HG03139 (cell line): Measurements from ENCODE around the gene CLEC4C.

Experiments used
- ATAC-seq: cut with Tn5 transposase; IDR thresholded peaks from one replicate; pipeline ENCODE4 v1.9.1; 2021; ENCODE audit not compliant: unreplicated experiment

CLEC4C gene

DNA sequence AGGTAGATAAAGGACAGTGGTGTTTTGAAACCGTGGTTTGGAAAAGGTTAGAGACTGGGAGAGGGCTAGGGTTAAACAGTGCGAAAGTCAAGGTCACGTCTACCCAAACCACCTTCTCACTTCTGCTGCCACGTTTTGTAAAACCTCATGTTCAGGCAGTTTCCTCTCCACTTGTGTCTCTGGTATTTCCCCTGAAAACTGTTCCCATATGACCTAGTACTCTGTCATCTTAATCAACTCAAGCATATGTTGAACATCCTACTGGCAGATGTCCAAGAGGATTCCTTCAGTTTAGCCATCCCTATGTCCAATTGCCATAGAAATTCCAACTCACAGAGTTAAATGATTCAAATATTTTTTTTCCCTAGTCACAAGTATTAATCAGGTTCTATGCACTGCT, 17.4 kb downstream of the CLEC4C start:
- no peak for ATAC-seq

DNA sequence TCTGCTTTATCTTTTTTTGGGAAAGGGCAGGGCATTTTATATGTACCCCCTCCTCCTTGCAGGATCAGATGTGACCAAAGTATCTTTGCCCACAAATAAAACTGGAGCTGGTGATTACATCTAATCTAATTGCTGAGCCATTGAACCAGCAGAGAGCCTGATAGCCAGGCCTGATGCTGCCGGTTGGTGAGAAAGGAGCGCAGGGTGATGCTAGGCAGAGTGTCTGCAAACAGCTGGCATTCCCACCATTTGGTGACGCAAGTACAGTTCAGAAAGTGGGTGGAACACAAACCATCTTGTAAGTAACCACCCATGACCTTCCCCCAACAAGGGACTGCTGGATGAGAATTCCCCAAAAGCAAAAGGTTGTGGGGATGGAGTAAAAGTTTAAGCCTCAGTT, 23.2 kb downstream of the CLEC4C start:
- no peak for ATAC-seq

DNA sequence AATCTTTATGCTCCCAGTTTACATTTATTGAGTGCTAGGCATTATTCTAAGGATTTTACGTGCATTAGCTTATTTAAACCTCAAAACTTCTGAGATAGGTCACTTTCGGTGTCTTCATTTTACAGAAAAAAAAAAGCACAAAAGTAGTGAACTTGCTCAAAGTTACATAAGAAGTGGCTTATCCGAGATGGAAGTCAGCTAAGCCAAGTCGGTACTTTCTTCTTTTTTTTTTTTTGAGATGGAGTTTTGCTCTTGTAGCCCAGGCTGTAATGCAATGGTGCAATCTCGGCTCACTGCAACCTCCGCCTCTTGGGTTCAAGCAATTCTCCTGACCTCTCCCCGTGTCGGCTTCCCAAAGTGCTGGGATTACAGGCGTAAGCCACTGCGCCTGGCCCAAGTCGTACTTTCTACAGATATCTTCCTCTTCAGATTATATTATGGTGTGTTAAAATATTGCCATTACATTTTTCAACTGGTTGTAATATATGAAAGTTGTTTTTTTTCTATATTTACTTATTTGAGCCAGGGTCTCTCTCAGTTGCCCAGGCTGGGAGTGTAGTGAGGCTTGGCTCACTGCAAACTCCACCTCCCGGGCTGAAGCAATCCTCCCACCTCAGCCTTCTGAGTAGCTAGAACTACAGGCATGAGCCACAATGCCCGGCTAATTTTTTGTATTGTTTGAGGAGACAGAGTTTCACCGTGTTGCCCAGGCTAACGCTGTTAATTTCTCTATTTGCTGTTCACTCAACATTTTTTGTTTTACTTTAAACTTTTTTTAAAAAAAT, 27.0 kb downstream of the CLEC4C start:
- ATAC-seq = no peak

DNA sequence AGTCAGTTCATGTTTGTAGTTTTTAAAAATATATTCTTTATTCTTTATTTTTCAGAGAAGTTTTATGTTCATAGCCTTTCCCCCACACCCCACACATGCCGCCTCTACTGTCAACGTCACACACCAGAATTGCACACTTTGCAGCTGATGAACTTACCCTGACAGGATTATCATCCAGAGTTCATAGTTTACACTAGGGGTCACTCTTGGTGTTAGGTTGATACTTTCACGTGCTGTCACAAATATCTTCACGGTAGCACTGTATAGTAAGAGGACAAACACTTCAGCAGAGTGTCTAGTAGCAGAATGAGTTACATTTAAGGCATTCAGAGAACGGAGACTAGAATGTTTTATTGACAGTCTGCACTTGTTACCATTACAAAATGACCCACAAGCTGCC, 30.8 kb downstream of the CLEC4C start:
- ATAC-seq = no peak

DNA sequence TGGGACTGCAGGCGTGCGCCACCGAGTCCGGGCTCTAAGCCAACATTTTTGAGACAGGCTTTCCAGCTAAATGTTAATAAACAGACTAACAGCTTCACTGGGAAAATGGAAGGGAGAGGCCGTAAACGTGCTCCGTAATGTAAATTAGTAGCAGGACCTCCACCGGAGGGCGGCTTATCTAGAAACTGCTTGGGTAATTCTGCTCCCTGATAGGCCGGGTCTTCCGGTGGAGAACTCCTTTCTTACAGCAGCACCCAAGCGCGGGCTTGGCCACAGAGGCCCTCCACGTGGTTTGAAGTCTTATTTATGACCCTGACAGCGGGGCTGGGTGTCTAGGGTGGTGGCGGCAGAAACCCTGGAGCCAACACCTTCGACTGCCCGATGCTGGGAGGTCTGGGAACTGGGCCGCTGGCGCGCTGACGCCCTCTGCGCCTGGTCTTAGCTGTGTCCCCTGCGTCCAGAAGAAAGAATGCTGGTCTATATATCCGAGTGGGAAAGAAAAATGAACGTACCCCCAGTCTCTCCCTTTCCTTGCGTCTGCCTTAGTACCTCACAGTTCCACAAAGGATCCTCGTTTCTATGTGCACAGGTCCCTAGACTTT, 34.2 kb downstream of the CLEC4C start:
- ATAC-seq = no peak

DNA sequence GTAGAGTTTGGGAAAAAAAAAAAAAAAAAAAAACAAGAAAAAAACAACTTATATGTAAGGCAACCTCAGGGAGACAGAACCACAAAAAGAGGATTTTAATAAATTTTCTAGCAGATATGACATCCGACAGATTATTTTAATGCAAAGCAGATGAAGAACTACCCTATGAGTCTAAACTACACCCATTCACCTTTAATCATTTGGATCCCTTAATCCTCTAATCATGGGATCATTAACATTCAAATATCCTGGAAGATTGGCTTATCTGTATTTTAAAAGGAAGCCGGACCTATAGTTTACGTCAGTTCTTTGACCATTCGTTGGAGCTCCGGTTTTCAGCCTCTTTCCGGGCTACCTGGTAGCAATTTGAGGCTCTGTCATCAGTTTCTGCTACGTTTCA, 36.0 kb downstream of the CLEC4C start, which contains the start of gene DPPA3:
Gene DPPA3 (plus strand): TSS at position 301 of the 400 bp plus-strand sequence. CDS start 138 bp downstream, outside the sequence.
- no peak for ATAC-seq

DNA sequence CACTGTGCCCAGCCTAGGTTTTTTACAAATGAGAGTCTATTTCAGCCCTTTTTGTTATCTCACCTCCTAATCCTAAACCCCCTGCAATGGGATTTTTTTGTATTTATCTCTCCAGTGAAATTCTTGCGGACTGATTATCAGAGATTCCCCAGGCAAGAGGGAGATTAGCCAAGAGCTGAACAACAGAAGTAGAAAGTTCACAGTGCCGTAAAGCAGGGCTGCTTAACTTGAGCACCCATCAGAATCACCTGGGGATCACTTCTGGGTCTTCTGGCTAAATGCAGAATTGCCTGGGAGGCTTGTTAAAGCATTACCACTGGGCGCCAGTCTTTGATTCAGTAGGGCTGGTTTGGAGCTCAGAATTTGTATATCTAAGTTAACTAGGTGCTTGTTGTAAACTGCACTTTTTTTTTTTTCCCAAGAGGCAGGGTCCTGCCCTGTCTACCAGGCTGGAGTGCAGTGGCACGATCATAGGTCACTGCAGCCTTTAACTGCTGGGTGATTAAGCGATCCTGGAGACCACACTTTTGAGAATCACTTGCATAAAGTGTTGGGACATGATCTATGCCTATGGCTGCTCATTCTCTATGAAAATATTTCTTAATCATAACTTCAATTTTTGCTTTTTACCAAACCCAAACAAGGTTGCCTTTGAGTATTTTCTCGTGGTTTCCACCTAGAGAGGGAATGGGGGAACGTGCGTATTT, 37.1 kb downstream of the CLEC4C start:
- ATAC-seq = no peak

DNA sequence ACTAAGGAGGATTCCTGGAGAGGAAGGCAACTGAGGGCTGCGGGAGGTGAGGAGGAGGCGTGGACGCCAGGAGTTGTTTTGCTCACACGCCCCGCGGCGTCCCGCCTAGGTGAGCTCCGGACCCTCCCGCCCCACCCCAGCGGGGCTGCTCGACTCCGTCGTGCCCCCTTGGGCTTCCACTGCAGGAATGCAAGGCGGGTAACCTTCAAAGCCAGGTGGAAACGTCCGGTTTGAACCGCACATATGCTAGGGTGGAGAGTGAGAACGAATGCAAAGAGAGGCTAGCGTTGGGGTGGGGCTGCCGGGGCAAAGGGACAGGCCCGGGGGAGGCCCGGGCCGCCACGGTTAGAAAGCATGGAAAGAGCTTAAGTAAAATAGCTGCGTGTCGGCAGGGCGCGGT, 41.3 kb downstream of the CLEC4C start:
- no peak for ATAC-seq

DNA sequence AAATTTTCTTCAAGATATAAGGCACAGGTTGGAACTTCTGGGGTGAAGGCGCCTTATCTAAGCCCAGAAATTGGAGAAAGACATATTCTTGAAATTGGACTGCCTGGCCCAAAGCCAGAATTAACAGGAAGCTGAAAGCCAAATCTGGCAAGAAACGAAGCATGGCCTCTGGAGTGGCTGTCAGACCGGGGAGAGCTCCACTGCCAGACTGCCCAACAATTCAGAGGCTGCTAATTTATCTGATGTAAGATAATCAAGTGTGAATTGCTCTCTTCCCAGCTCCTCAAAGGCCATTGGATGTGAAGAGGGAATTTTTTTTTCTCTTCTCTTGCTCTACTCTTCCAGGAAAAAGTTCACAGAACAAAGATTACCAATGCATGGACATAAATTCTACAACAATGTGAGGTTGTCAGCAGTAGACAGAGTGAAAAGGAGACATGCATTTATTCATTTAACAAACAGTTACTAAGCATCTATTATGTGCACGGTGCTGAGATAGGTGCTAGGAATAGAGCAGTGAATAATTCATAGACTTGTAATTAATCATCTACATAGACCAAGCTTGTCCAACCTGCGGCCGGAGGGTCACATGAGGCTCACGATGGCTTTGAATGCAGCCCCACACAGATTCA, 51.5 kb downstream of the CLEC4C start, which contains the start of gene GDF3:
Gene GDF3 (minus strand): TSS at position 210 of the 632 bp plus-strand sequence. CDS start 47 bp downstream, at position 163.
- no peak for ATAC-seq

DNA sequence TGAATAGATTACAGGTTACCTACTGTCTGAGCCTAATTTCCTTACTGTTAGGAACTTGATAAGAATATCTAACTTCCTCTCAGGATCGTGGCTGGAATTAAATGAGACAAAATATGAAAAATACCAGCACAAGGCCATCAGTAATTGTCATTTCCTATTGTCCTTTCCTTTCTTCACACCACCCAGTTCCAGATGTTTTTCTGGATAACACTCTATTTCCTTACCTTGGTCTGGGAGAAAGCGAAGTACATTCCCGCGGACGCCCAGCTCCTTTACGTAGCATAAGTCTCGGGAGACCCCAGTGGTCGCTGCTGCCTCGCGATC, 52.0 kb downstream of the CLEC4C start:
- no peak for ATAC-seq

DNA sequence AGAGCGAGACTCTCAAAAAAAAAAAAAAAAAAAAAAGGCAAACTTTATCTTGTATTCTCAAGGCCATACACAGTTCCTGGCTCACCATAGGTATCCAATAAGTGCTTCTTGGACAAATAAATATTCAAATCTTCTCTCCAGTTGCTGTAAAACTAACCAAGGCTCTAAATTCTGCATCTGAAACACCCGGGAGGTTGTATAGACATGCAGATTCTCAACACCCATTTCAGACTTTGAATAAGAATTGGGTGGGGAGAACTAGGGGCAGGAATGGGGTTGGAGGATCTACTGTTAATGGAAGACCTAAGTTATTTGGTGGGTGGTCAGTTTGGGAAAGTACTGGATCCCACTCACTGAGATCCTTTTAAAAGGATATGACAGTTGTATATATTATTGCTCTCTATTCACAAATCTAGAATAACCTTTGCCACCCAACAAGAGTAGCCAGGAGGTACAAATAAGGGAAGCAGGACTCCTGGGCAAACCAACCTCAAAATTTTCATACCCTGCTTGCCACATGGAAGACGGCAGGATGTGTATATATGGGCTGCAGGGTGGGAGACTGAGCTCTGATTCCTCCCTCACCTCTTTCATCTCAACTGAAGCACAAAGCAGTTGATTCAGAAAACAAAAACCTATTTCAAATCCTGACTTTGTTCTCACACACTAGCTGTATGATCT, 52.5 kb downstream of the CLEC4C start:
- ATAC-seq = no peak

DNA sequence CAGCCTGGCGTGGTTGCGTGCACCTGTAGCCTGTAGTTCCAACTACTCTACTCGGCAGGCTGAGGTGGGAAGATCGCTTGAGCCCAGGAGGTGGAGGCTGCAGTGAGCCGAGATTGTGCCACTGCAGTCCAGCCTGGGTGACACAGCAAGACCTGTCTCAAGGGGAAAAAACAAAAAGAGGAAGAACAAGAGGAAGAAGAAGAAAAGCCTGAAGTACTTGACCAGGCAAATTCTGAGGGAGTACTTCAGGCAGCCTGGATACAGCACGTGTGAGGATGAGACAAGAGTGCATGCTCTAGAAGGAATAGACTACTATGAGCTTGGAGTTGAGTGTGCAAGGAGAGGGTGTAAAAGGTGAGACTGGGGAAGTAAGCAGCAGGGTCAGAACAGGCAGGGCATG, 53.4 kb downstream of the CLEC4C start:
- ATAC-seq = no peak

DNA sequence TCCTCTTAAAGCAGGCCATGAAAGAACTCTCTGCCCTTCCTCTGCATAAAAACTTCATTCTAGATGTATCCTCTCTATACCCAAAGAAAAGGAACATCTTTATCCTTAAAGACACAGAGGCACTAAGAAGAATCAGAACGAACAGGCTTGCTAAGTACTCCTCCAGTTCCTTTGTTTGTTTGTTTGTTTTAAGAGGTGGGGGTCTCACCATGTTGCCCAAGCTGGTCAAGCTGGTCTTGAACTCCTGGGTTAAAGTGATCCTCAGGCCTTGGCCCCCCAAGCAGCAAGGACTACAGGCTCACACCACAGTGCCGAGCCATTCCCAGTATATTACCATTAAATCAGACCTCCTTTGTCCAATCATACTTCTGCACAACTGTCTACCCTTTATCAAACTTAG, 65.6 kb downstream of the CLEC4C start:
- ATAC-seq = no peak
